AG10803 (cell line): Measurements from ENCODE around the gene GFAP.

ENCODE experiments used
- DNase-seq: peaks from one replicate; pipeline ENCODE4 v3.0.0; 2010; ENCODE audit warnings: low read depth
- H3K4me3 ChIP-seq: 2 replicates; pipeline ENCODE4 v1.5.1; 2011; ENCODE audit warnings: mild to moderate bottlenecking, low read length, control low read depth
- CTCF ChIP-seq: conservative IDR thresholded peaks from 2 replicates; pipeline ENCODE4 v1.5.1; 2011; ENCODE audit warnings: mild to moderate bottlenecking, low read length, control low read depth, inconsistent platforms

The GFAP gene

GRCh38 chr17:44930667-44931066 is 15.4 kb upstream of the GFAP start:
- no peak for DNase-seq
- no peak overlapping the region for H3K4me3 ChIP-seq
- TF ChIP-seq CTCF = no peak

- TF ChIP-seq CTCF = no peak
- no peak overlapping the region for H3K4me3 ChIP-seq
- no peak for DNase-seq
These were observed 13.8 kb upstream of the GFAP start for GRCh38 chr17:44928950-44929720.

- no peak for TF ChIP-seq CTCF
- H3K4me3 ChIP-seq = no peak overlapping the region
- no peak for DNase-seq
These were observed 12.8 kb upstream of the GFAP start for GRCh38 chr17:44928136-44928535.

- DNase-seq = no peak
- TF ChIP-seq CTCF = no peak
- H3K4me3 ChIP-seq = no peak overlapping the region
These were observed 12.4 kb upstream of the GFAP start for GRCh38 chr17:44927696-44928095.

GRCh38 chr17:44926821-44927525 is 11.7 kb upstream of the GFAP start:
- TF ChIP-seq CTCF = no peak
- DNase-seq = no peak

GRCh38 chr17:44925731-44926697 is 10.7 kb upstream of the GFAP start:
- DNase-seq = no peak
- TF ChIP-seq CTCF = no peak
- no peak overlapping the region for H3K4me3 ChIP-seq

More at GRCh38 chr17:44926821-44927525, 11.7 kb upstream of the GFAP start:
- no peak overlapping the region for H3K4me3 ChIP-seq
